ENCODE measurements around the gene NPR1.
"Not testable (repeated sequence)": the region's sequence is repeated elsewhere in the genome, so short reads cannot be mapped to it uniquely, and the experiment has no call there.

- not testable (repeated sequence) for TF ChIP-seq CTCF (conservative IDR thresholded peaks at IDR 0.05; ENCODE audit: low read depth in 2 of 2); REST (IDR thresholded peaks at IDR 0.05; ENCODE audit: unreplicated experiment); JUNB (IDR thresholded peaks at IDR 0.05; ENCODE audit: unreplicated experiment); POLR2AphosphoS5 (IDR thresholded peaks at IDR 0.05; ENCODE audit: low read depth)
Measured at GRCh38 chr1:153724634-153725033, 46.1 kb downstream of the NPR1 start.

Data from GM23338 (cell line).